ENCODE results near the gene RAB11FIP4.

The RAB11FIP4 gene

GRCh38 chr17:31552568-31552967, 161.1 kb downstream of the RAB11FIP4 start:
- no peak for DNase-seq

GRCh38 chr17:31553506-31553905, 162.0 kb downstream of the RAB11FIP4 start:
- no peak for DNase-seq

- no peak for DNase-seq
These were observed 163.5 kb downstream of the RAB11FIP4 start for GRCh38 chr17:31554930-31555329.

- no peak for DNase-seq
These were observed 165.6 kb downstream of the RAB11FIP4 start for GRCh38 chr17:31556969-31557645.

GRCh38 chr17:31558748-31559583, 167.5 kb downstream of the RAB11FIP4 start:
- DNase-seq = peak; percentile 85

GRCh38 chr17:31559584-31560501, 168.4 kb downstream of the RAB11FIP4 start:
- DNase-seq = no peak

GRCh38 chr17:31560616-31561235, 169.3 kb downstream of the RAB11FIP4 start:
- DNase-seq = no peak

- DNase-seq = no peak
These were observed 170.2 kb downstream of the RAB11FIP4 start for GRCh38 chr17:31561469-31562375.

- DNase-seq = no peak
These were observed 170.9 kb downstream of the RAB11FIP4 start for GRCh38 chr17:31562376-31562840.

- no peak for DNase-seq
These were observed 172.8 kb downstream of the RAB11FIP4 start for GRCh38 chr17:31564291-31564690.

GRCh38 chr17:31564883-31565301, 173.4 kb downstream of the RAB11FIP4 start:
- no peak for DNase-seq

- no peak for DNase-seq
These were observed 174.2 kb downstream of the RAB11FIP4 start for GRCh38 chr17:31565652-31566051.

GRCh38 chr17:31566247-31566991, 174.9 kb downstream of the RAB11FIP4 start:
- no peak for DNase-seq

GRCh38 chr17:31566992-31567373, 175.5 kb downstream of the RAB11FIP4 start:
- no peak for DNase-seq

- DNase-seq = no peak
These were observed 176.6 kb downstream of the RAB11FIP4 start for GRCh38 chr17:31568121-31568520.

GRCh38 chr17:31568539-31568938, 177.1 kb downstream of the RAB11FIP4 start:
- DNase-seq = no peak

- no peak for DNase-seq
These were observed 178.8 kb downstream of the RAB11FIP4 start for GRCh38 chr17:31570231-31570630.

GRCh38 chr17:31570951-31571892, 179.7 kb downstream of the RAB11FIP4 start:
- no peak for DNase-seq

GRCh38 chr17:31572341-31572740, 180.9 kb downstream of the RAB11FIP4 start:
- DNase-seq = no peak

GRCh38 chr17:31573047-31573446, 181.6 kb downstream of the RAB11FIP4 start:
- no peak for DNase-seq

Data from NCI-H774 (cell line).